Right kidney (tissue), 9 donors: ENCODE results near the gene CEACAM3.
A peak's percentile ranks its signal among the peaks of the same experiment; 100 is the strongest.
"Not testable (repeated sequence)": the region's sequence is repeated elsewhere in the genome, so short reads cannot be mapped to it uniquely, and the experiment has no call there.

Experiments
- DNase-seq: peaks from one replicate; pipeline ENCODE4 v3.0.0-alpha.2; 2016
- long read RNA-seq, 8 donors: transcript quantifications; one replicate each; lab custom pipeline, GENCODE V29; 2026

CEACAM3 gene
- long read RNA-seq, donor 1 = 0 reads
- long read RNA-seq, donor 2 = 0 reads
- long read RNA-seq, donor 3 = 0 reads
- long read RNA-seq, donor 4 = 0 reads
- long read RNA-seq, donor 5 = 0 reads
- long read RNA-seq, donor 6 = 0 reads
- long read RNA-seq, donor 7 = 0 reads
- long read RNA-seq, donor 8 = 0 reads

DNA sequence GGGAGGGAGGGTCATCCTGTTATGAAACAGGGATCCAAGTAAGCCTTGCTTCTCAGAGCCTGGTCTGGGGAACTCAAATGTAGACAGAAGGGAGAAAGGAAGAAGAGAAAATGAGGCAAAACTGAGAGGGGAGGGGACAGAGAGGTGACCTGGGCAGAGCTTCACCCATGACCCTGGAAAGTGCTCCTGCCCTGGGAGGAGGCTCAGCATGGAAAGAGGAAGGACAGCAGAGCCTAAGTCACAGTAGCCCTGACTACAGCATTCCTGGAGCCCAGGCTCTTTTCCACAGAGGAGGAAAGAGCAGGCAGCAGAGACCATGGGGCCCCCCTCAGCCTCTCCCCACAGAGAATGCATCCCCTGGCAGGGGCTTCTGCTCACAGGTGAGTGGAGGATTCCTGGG is at the start of gene CEACAM3:
Gene CEACAM3 (plus strand): TSS at position 226 of the 400 bp plus-strand sequence. CDS start 91 bp downstream, at position 317.
- DNase-seq = no peak

DNA sequence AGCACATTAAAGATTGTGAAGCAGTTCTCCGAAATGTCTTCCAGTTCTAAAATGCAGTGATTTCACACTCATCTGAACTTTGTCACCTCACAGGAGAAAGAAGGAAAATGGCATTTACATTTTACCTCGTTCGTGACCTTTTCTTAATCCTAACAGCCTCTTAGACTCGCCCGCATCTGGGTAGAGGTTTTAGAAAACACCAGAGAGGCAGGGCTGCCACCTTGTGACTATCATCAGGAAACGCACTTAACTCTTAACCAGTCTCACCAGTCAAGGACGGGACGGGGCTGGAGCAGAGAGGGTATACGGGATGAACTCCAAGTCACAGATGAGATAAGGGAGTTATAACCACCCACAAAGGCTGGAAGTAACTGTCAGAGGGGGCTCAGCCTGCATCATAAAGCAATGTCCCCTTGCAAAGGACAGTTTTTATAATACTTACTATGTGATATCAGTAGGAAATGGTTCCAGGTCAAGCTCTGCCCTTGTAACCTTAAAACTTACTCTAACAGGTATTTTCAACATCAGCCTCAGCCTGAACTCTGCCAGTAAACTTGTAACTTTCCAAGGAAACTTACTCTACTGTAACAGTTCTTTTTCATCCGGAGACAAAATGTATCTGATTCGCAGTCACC is 49.7 kb upstream of the CEACAM3 start:
- DNase-seq = no peak

DNA sequence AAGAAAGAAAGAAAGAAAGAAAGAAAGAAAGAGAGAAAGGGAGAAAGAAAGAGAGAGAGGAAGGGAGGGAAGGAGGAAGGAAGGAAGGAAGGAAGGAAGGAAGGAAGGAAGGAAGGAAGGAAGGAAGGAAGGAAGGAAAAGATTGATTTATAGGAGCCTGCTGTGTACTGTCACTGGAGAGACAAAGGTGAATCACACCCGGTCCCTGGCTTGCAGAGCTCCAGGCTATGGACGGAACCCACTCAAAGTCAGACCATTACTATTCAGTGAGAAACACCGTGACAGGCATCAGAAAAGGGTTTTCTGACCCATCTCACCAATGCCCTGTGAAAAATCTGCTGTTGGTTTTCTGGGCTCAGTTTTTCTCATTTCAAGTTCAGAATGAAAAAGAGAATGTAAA is 48.4 kb upstream of the CEACAM3 start:
- no peak for DNase-seq

DNA sequence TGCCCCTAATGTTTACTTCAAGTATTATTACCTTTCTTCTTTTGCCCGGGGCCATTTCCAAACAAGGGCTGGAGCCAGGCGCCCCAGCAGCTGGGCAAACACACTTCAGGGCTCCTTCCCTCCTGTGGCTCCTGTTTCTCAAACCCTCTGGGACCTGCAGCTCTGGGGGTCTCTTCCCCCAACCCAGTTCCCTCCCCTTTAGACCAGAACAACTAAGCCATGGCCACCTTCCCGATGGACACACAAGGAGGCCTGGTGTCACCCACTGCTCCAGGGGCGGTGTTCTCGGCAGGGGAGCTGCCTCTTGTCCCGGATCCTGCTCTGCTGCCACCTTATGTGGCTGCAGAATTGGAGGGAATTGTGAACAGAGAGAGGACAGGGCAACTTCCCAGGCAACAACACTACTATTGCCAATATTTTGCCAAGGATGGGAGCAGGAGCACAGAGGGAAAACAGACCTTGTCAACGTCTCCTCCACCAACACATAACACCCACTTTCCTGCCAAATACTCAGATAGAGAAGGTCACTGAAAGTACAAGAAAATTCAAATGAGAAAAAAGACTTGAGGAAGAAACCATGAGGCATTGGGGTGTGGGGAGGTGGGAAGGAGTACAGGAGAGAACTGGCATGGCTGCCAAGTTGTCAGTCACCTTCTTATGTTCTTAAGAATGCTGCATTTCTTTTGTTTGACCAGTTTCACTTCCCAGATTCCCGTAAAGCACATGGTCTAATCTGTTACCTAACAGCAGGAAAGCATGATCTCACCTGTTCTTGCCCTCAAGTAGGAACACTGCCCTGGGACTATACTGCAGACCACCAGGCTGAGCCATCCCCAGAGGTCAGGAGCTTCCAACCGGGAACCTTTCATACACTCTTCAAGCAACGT is 45.9 kb upstream of the CEACAM3 start:
- DNase-seq = not testable (repeated sequence)

DNA sequence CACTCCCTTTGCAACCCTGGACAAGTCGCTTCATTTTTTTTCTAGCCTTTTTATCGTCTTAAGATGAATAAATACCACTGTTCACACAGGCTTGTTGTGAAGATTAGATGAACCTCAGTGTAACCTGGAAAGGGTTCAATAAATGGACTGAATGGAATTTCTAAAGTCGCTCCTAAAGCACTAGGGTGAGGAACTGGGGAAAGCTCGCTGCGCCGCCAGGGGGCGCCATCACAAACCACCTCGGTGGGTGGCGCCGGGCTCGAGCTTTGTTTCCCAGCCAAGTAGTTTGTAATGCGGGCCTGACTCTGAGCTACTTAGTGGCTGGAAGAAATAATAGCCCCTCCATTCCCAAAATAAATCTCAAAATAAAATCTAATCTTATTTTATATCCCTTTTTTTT is 43.2 kb upstream of the CEACAM3 start:
- no peak for DNase-seq

DNA sequence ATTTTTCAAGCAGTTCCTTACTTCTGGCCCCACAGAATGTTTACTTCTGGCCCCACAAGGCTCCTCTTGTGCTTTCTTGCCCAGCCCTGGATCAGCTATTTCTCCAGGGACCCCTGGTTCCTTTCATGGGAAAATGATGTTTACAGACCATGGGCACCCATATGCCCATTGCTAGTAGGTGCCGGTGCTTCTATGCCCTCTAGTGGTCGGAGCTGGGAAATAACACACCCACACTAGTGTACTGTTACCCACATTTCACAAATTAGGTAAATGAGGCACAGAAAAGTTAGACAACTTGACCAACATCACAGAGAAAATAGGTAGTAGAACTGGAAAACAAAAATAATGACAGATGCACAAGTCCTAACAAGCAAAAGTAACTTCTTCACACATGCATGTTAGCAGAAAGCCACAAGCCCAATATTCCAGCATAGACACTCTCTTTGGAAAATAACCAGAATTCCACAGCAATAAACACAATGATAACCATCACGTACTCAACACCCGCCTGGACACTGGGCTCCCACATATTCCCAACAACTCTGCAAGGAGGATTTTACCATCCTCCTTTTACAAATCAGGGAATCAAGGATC is 42.4 kb upstream of the CEACAM3 start:
- DNase-seq = no peak

DNA sequence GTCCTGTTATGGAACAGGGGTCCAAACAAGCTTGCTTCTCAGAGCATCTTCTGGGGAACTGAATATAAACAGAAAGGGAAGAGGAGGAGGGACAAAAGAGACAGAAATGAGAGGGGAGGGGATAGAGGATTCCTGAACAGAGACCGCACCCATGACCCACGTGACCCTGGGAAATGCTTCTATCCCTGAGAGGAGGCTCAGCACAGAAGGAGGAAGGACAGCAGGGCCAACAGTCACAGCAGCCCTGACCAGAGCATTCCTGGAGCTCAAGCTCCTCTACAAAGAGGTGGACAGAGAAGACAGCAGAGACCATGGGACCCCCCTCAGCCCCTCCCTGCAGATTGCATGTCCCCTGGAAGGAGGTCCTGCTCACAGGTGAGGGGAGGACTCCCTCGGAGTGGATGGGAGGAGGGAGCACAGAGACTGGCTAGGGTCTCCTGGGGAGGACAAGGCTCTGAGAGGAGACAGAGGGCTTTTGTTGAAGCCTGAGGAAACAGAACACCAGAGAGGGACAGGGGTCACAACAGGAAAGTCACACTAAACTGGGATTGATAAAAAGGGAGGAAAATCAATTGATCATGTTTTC is 41.0 kb upstream of the CEACAM3 start, which contains the start of gene CEACAM6:
Gene CEACAM6 (plus strand): TSS at position 203 of the 586 bp plus-strand sequence. CDS start 109 bp downstream, at position 312.
- DNase-seq = no peak

DNA sequence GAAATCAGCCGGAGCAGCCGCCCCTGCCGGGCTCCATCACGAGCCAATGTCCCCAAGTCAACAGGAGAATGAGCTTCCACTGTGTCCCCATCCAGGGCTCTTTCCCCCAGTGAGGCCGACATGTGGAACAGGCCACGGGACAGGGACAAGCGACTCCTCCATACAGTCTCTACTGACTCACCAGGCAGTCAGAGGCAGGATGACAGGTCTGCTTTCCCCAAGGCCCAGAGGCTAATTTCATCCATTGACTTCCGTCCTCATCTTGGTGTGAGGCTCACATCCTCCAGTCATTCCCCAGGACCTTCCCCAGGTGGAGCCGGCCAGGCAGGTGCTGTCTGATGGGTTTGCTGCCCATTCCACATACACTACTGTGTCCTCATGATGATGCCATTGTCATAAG is 37.5 kb upstream of the CEACAM3 start:
- DNase-seq = no peak

DNA sequence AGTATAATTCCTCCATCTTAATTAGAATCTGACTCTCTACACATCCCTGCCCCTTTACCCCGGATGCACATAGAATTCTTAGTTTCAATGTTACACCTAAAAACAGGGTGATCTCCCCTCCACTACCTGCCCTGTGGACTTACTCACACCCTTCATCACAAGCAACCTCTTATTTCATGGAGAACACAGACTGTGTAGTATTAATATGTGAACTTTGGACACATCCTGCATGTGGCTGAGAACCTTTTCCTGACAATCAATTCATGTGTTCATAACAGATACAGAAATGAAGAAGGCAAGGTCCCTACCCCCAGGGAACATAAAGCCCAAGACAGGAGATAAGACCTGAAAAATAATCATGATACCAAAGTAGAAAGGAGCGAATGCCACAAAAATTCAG is 29.3 kb upstream of the CEACAM3 start:
- DNase-seq = no peak

DNA sequence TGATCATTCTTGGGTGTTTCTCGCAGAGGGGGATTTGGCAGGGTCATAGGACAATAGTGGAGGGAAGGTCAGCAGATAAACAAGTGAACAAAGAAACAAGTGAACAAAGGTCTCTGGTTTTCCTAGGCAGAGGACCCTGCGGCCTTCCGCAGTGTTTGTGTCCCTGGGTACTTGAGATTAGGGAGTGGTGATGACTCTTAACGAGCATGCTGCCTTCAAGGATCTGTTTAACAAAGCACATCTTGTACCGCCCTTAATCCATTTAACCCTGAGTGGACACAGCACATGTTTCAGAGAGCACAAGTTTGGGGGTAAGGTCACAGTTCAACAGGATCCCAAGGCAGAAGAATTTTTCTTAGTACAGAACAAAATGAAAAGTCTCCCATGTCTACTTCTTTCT is 28.3 kb upstream of the CEACAM3 start:
- DNase-seq = not testable (repeated sequence)

DNA sequence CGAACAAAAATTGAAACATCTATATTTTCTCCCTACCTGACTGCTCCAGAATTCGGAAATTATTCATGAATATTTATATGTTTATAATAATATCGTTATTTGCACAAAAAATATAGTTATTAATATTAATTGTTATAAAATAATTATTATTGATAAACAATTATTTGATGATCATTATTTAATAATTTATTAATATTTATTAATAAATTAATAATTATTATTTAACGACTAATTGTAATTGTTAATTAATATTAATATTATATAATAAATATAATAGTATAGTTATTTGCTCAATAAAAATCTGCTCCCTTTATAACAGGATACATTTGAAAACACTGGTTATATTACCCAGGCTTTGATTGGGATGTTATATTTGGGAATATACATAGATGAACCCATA is 26.8 kb upstream of the CEACAM3 start:
- no peak for DNase-seq

DNA sequence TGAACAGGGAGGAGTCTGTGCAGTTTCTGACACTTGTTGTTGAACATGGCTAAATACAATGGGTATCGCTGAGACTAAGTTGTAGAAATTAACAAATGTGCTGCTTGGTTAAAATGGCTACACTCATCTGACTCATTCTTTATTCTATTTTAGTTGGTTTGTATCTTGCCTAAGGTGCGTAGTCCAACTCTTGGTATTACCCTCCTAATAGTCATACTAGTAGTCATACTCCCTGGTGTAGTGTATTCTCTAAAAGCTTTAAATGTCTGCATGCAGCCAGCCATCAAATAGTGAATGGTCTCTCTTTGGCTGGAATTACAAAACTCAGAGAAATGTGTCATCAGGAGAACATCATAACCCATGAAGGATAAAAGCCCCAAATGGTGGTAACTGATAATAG is 25.0 kb upstream of the CEACAM3 start:
- no peak for DNase-seq

DNA sequence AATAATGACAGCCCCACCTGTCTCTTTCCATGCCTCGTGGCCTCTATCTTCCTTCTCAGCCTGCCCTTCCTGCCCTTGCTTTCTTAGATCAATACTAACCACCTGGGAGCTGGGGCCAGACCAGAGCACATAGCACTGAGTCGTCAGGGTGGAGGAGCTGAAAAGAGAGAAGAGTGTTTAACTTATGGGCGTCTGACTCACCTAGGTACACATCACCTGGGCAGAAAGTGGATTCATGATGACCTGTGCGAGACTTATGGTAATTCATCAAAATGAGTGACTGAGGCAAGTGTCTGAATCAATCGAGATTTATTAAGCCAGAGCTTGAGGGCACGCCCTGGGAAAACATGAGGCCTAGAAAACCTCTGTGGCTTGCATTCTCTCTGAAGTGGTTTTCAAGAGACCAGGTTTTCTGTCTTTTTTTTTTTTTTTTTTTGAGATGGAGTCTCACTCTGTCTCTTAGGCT is 21.8 kb upstream of the CEACAM3 start:
- DNase-seq = no peak

DNA sequence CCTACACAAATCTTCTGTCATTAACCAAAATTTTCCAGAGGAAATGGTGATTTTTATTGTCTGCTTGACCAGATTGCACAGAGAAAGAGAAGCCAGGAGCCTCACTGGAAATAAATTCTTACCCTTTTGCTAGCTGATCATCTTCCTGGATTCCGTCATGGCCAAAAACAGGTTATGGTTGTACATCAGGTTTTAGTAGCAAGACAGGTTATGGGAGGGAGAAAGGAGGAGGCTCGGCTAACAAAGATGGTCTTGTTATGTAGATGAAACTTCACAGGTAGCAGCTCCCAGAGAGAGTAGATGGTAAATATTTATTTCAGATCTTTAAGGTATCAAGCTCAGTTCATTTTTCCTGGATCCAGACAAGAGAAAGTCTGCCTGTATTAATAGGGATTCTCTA is 19.7 kb upstream of the CEACAM3 start:
- no peak for DNase-seq

DNA sequence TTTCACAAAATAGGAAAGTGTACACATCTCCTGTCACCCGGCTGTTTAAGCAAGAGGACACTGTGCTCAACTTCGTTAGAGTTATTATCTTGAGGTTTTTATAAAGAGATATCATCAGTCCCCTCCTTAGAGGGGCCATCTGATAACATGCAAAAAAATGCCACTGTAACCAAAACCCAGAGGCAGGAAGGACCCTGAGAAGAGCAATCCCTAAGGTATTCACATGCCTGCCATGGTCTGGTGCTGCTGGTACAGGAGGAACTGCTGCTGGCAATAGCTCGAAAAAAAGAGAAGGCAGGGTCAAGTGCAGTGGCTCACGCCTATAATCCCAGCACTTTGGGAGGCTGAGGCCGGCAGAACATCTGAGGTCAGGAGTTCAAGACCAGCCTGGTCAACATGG is 12.8 kb upstream of the CEACAM3 start:
- DNase-seq = no peak

DNA sequence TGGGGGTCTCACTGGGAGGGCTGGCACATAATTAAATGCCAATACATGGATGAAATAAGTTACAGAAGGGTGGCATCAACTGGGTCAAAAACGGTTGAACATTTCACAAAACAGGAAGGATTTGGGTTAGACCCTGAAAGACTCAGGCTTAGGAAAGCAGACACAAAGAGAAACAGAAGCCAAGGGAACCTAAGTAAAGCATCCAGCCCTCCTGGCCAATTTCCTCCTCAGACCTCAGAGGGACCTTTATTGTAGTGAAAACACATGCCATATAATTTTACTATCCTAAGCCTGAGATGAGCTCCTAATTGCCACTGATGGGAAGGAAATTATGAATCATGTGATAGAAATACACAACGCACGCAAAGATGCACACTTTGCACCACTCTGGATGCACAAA is 12.1 kb upstream of the CEACAM3 start:
- no peak for DNase-seq

DNA sequence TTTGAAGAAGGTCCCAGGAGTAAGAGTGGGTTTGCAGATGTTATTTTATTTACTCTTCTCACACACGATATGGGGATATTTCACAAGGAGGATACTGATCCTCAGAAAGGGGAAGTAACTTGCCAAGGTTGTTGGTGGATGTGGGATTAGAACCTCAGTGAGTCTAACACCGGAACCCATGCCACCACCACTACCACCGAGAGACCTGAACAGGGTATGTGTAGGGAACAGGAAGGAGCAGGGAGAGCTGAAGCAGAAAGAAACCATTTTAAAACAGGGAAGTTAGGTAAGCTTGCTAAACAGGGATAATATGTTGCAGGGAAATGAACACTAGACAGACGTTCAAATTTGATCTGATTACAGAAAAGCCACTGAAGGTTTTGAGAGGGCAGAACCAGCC is 11.6 kb upstream of the CEACAM3 start:
- DNase-seq = no peak

DNA sequence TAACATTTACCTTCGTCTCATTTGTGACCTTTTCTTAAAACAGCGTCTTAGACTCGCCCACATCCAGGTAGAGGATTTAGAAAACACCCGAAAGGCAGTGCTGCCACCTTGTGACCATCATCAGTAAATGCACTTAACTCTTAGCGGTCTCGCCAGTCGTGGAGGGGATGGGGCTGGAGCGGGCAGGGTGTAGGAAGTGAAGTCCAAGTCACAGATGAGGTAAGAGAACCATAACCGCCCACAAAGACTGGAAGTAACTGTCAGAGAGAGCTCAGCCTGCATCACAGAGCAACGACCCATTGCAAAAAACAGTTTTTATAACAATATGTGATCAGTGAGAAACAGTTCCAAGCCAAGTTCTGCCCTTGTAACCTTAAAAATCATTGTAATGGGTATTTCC is 10.7 kb upstream of the CEACAM3 start:
- peak; percentile 12 for DNase-seq

DNA sequence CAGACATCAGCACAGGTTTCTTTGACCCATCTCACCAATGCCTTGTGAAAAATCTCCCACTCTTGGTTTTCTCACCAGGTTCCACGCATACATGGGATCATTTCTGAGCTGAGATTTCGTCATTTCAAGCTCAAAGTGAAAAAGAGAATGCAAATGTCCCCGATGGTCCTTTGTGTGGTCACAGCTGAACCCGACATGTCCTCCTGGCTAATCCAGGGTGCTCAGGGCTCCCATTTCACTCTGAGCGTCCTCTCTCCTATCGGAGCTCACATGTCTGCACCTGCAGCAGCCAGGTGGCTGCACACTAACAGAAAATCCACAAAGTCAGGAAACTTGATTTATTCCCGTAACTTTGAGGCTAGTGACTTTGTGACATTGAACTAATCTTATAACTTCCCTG is 9.3 kb upstream of the CEACAM3 start:
- DNase-seq = no peak

DNA sequence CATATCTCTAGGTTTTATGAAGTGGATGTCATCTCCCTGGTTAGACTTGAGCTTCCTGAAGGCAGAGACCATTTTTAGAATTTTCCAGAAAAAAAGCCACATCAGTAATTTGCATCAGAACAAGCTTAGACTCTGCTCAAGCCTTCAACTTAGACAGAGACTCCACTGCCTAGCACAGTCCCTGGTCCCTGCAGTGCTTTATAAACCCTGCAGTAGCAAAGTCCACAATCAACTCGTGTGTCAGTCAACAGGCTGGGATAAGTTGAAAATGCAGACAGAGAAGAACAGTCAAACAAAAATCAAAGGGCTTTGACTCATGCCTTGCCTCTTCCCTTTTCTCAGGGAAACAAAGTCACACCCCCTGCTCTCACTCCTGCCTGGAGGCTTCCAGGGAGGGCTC is 7.9 kb upstream of the CEACAM3 start:
- not testable (repeated sequence) for DNase-seq

DNA sequence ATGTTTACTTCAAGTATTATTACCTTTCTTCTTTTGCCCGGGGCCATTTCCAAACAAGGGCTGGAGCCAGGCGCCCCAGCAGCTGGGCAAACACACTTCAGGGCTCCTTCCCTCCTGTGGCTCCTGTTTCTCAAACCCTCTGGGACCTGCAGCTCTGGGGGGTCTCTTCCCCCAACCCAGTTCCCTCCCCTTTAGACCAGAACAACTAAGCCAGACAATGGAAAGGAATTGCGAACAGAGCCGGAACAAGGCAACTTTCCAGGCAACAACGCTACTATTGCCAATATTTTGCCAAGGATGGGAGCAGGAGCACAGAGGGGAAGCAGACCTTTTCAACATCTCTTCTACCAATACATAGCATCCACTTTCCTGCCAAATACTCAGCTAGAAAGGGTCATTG is 7.3 kb upstream of the CEACAM3 start:
- not testable (repeated sequence) for DNase-seq
